Mesenteric fat pad (tissue), 1 donor: ENCODE data around the gene CDK6. TPM values are rescaled to one million over a fixed set of nuclear protein-coding genes. Genes with fewer than 3 reads are reported as not detected.

Experiments
- total RNA-seq: library from RNA; stranded (reverse); fragmentation: NEBNext Ultra II Directional; extraction: Animal tissue kit (Norgen Biotek cat#: 25700); gene quantifications from one replicate; pipeline ENCODE4 v1.2.1, GENCODE V29; 2021
- donor health status: DM: yes; HTN: yes; CAD: no.

CDK6 gene
- total RNA-seq, 1 donor from 2014 or later: 17.1 TPM

Other genes with a start within 250 kb of the CDK6 start
- 24.0 TPM for gene FAM133B, start 246.2 kb downstream of the CDK6 start, total RNA-seq